ENCODE results near the gene CDHR1. TPM values are rescaled to one million over a fixed set of nuclear protein-coding genes. Genes with fewer than 3 reads are reported as not detected.

The CDHR1 gene
- total and polyA plus RNA-seq, 11 donors = 0.07 to 1.3 (median 0.35) TPM; not detected in 1

- Histone ChIP-seq H3K4me3 (no peak overlapping the region), H3K9me3 (no peaks in the 10 kb centered on the region), H3K27me3 (peaks cover 0 to 20% (median 0%) of the 10 kb centered on the region in 9 donors), H3K4me1 (peaks cover 0 to 7% (median 2%) of the 10 kb centered on the region in 12 donors), H3K27ac (no peak overlapping the region), H3K36me3 (no peaks in the 10 kb centered on the region)
- TF ChIP-seq POLR2A (IDR thresholded peaks at IDR 0.05) (no peak), CTCF (IDR thresholded peaks at IDR 0.05) (no peak)
- intact Hi-C loops (cut with DNase I) = loop anchor here in 9 of 10 donors (1.0 to 10.0 kb wide), 10 partner anchors 89 to 275 kb away; no protein-coding TSS in a partner anchor
- no peak for DNase-seq
- no peak for ATAC-seq
- WGBS, 4 donors = 78 to 88% (median 80%) methylated on average over 5 of the region's 5 CpGs
Measured at GRCh38 chr10:84263716-84264115, 69.4 kb downstream of the CDHR1 start.

- intact Hi-C loops (cut with DNase I) = loop anchor here (1.0 to 10.0 kb wide), 11 partner anchors 68 to 274 kb away; no protein-coding TSS in a partner anchor
- WGBS, 4 donors = 2 to 6% (median 3%) methylated on average over 11 of the region's 11 CpGs
- H3K9me3 ChIP-seq = no peaks in the 10 kb centered on the region
- DNase-seq (peak in 4 of 5 donors; percentile 52 to 68 (median 60)), ATAC-seq (peak; percentile 69 to 95 (median 90))
- no peak overlapping the region for H3K4me3 ChIP-seq
- no peak overlapping the region for H3K27ac ChIP-seq
- H3K4me1 ChIP-seq = peaks cover 0 to 7% (median 2%) of the 10 kb centered on the region in 12 donors
- H3K27me3 ChIP-seq = peaks cover 0 to 13% (median 0%) of the 10 kb centered on the region in 9 donors
- TF ChIP-seq POLR2A (IDR thresholded peaks at IDR 0.05) (no peak), CTCF (IDR thresholded peaks at IDR 0.05) (peak; percentile 84 to 96 (median 92))
- H3K36me3 ChIP-seq = no peaks in the 10 kb centered on the region
Measured at GRCh38 chr10:84264611-84265141, 70.3 kb downstream of the CDHR1 start.

- Histone ChIP-seq H3K9me3 (no peaks in the 10 kb centered on the region), H3K4me3 (no peak overlapping the region), H3K27ac (no peak overlapping the region), H3K27me3 (peaks cover 0 to 13% (median 0%) of the 10 kb centered on the region in 9 donors), H3K36me3 (no peaks in the 10 kb centered on the region), H3K4me1 (peaks cover 0 to 7% (median 2%) of the 10 kb centered on the region in 12 donors)
- TF ChIP-seq CTCF (IDR thresholded peaks at IDR 0.05) = no peak
- TF ChIP-seq POLR2A (IDR thresholded peaks at IDR 0.05) = no peak
- intact Hi-C loops (cut with DNase I) = loop anchor here in 7 of 10 donors (1.0 to 10.0 kb wide), 9 partner anchors 67 to 273 kb away; no protein-coding TSS in a partner anchor
- no peak for DNase-seq
- no peak for ATAC-seq
- 82 to 88% (median 84%) methylated on average over 4 of the region's 4 CpGs for WGBS, 4 donors
Measured at GRCh38 chr10:84265418-84265817, 71.1 kb downstream of the CDHR1 start.

- intact Hi-C loops (cut with DNase I) = loop anchor here in 5 of 10 donors (5.0 to 10.0 kb wide), 4 partner anchors 65 to 110 kb away; no protein-coding TSS in a partner anchor
- peaks cover 0 to 16% (median 0%) of the 10 kb centered on the region in 9 donors for H3K27me3 ChIP-seq
- H3K27ac ChIP-seq = no peak overlapping the region
- ATAC-seq (peak in 1 of 4 donors; percentile 35), DNase-seq (peak in 2 of 5 donors; percentile 21 to 36)
- H3K36me3 ChIP-seq = no peaks in the 10 kb centered on the region
- H3K9me3 ChIP-seq = no peaks in the 10 kb centered on the region
- H3K4me3 ChIP-seq = no peak overlapping the region
- peaks cover 0 to 7% (median 2%) of the 10 kb centered on the region in 12 donors for H3K4me1 ChIP-seq
- WGBS, 4 donors = 39 to 42% (median 40%) methylated on average over 7 of the region's 7 CpGs
- TF ChIP-seq POLR2A (IDR thresholded peaks at IDR 0.05) = no peak
- peak; percentile 22 to 63 (median 50) for TF ChIP-seq CTCF (IDR thresholded peaks at IDR 0.05)
Measured at GRCh38 chr10:84267503-84268126, 73.3 kb downstream of the CDHR1 start.

All from heart left ventricle (tissue), 16 donors.